Heart right ventricle (tissue), 16 donors: ENCODE results near the gene TEX51. TPM values are rescaled to one million over a fixed set of nuclear protein-coding genes. Genes with fewer than 3 reads are reported as not detected.

Source experiments
- ATAC-seq, 8 donors: fragments of 200-7000 bp; cut with Tn5 transposase; one replicate each; pipeline ENCODE4 v1.9.1; 2020; ENCODE audit warnings: mild to moderate bottlenecking in 8 of 8, moderate library complexity in 8 of 8, moderate number of reproducible peaks in 1 of 8
- DNase-seq, 2 donors: peaks; one replicate each; pipeline ENCODE4 v3.0.0-alpha.2; 2020
- H3K27ac ChIP-seq, 10 donors: fragments of 200-600 bp; sonication (generic) in 2 of 10; one replicate each; pipeline versions ENCODE4 v1.5.0 to v1.8.0; 2020 to 2022; ENCODE audit warnings: mild to moderate bottlenecking in 3 of 10
- H3K27me3 ChIP-seq, 7 donors: fragments of 200-600 bp; one replicate each; pipeline ENCODE4 v1.8.0; 2021 to 2022; ENCODE audit warnings: mild to moderate bottlenecking in 2 of 7
- H3K36me3 ChIP-seq, 9 donors: fragments of 200-600 bp; sonication (generic) in 1 of 9; one replicate each; pipeline versions ENCODE4 v1.5.0 to v1.8.0; 2020 to 2022; ENCODE audit warnings: mild to moderate bottlenecking in 2 of 9
- H3K4me1 ChIP-seq, 9 donors: fragments of 200-600 bp; sonication (generic) in 1 of 9; one replicate each; pipeline versions ENCODE4 v1.5.0 to v1.8.0; 2020 to 2022; ENCODE audit warnings: mild to moderate bottlenecking in 4 of 9
- H3K4me3 ChIP-seq, 10 donors: fragments of 200-600 bp; sonication (generic) in 2 of 10; one replicate each; pipeline versions ENCODE4 v1.5.0 to v1.8.0; 2020 to 2022; ENCODE audit warnings: mild to moderate bottlenecking in 7 of 10, moderate library complexity in 2 of 10
- H3K9me3 ChIP-seq, 11 donors: fragments of 200-600 bp in 10 of 11; sonication (generic) in 2 of 11; one replicate each; pipeline versions ENCODE4 v1.5.0 to v1.8.0; 2013 to 2022; ENCODE audit warnings: mild to moderate bottlenecking in 2 of 11, control low read depth in 1 of 11, moderate library complexity in 1 of 11
- CTCF ChIP-seq, 9 donors: fragments of 200-600 bp; sonication (generic) in 2 of 9; IDR thresholded peaks; one replicate each; pipeline versions ENCODE4 v1.5.0 to v1.8.0; 2021 to 2022; ENCODE audit warnings: antibody characterized with exemption in 9 of 9, mild to moderate bottlenecking in 5 of 9, moderate library complexity in 1 of 9
- WGBS, 2 donors: extraction: QIAGEN DNeasy Blood & Tissue Kit; methylation state at CpG; one replicate each; pipeline ENCODE4 v1.1.7; 2013; ENCODE audit warnings: inconsistent platforms in 1 of 2; 5-methylcytosine and 5-hydroxymethylcytosine counted together
- intact Hi-C, 10 donors: fragments of 100-400 bp; cut with DNase I; formaldehyde crosslinking; loops; one replicate each; pipeline versions ENCODE4 v1.11.1 to v1.14.2; 2022
- polyA plus RNA-seq, 2 donors: library from polyadenylated mRNA; stranded (reverse); fragments of 200-250 nt; gene quantifications; one replicate each; pipeline ENCODE4 v1.2.3, GENCODE V29; 2013
- total RNA-seq, 10 donors: library from RNA; stranded (reverse); fragmentation: NEBNext Ultra II Directional in 3 of 10; extraction: Animal tissue kit (Norgen Biotek cat#: 25700) in 3 of 10; gene quantifications; one replicate each; pipeline versions ENCODE4 v1.2.1 to v1.2.4, GENCODE V29; 2021 to 2023
- donor health status: Arrhythmogenic right ventricular cardiomyopathy.
- donor health status: ischemic (EF 13 %, LVEDD 7.1; RV severe dilation, severe dysfunction).
- donor health status: healthy with polysubstance abuse.
- donor health status: DM: no; HTN: yes; CAD: no.
- donor health status: DM: no; HTN: no; CAD: no.
- donor health status: ischemic (EF 25% LVEDD 6.9; RV normal size, moderate dysfunction).
- donor health status: ischemic (EF 25% LVEDD 5.7; RV mildly dilated, moderate dysfunction).
- donor health status: healthy.
- donor health status: DM: yes; HTN: yes; CAD: no.
- donor health status: Ischemic cardiomyopathy.
- donor health status: ischemic (EF 35%, LVEDD 5.7; RV mildly dilated, moderate dysfunction).
- donor health status: nonischemic (EF 11% LVEDD 7.7; RV severe dilation, severe dysfunction).
- donor health status: DM: yes; HTN: yes; CAD: no.
- donor health status: PGD.
- donor health status: ischemic (EF 29% LVEDD 5.4; RV normal size, mild dysfunction).
- donor health status: nonischemic (EF 23%, LVEDD 6.1; RV moderate dilation, normal function).

TEX51 gene
- total and polyA plus RNA-seq, 12 donors = not detected

GRCh38 chr2:126913881-126914615 is 15.4 kb downstream of the TEX51 start:
- WGBS, 2 donors = 76 to 80% methylated on average over 10 of the region's 10 CpGs
- intact Hi-C loops = no loop called here
- peaks cover 0 to 15% (median 8%) of the 10 kb centered on the region in 7 donors for H3K27me3 ChIP-seq
- no peak overlapping the region for H3K27ac ChIP-seq
- ATAC-seq = no peak
- no peak for TF ChIP-seq CTCF (IDR thresholded peaks at IDR 0.05)
- DNase-seq = no peak
- H3K36me3 ChIP-seq = no peaks in the 10 kb centered on the region
- no peaks in the 10 kb centered on the region for H3K4me1 ChIP-seq
- H3K4me3 ChIP-seq = no peak overlapping the region
- no peaks in the 10 kb centered on the region for H3K9me3 ChIP-seq

DNA sequence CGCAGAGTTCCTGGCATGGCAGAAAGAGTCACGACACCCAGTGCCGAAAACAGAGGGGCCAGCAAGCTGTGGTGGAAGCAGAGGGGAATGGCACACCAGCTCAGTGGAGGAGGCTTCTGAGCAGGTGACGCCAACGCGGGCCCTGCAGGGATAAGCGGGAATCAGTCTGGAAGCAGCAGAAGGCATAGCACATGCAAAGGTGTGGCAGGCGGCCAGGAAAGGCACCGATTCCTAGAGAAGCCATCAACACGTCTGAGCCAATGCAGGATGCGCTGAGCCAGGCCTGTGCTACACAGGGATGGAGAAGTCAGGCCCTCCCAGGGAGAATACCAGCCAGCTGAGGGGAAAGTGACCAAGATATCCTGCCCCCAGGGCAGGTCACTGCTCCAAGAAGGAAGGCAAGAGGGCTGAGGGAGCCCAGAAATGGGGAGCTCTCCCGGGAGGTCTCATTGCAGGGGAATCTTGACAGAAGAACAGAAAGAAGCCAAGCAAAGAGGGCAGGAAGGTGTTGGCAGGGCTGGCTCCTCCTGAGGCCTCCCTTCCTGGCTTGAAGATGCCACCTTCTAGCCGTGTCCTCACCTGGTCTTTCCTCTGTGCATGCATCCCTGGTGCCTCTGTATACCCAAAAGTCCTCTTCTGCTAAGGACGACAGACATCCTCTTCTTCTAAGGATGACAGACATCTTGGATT is 16.3 kb downstream of the TEX51 start:
- no peaks in the 10 kb centered on the region for H3K4me1 ChIP-seq
- TF ChIP-seq CTCF (IDR thresholded peaks at IDR 0.05) = no peak
- intact Hi-C loops = no loop called here
- no peaks in the 10 kb centered on the region for H3K9me3 ChIP-seq
- H3K27ac ChIP-seq = no peak overlapping the region
- H3K36me3 ChIP-seq = no peaks in the 10 kb centered on the region
- DNase-seq (no peak), ATAC-seq (no peak)
- H3K27me3 ChIP-seq = peaks cover 0 to 6% (median 0%) of the 10 kb centered on the region in 7 donors
- WGBS, 2 donors = 80% methylated on average over 14 of the region's 14 CpGs
- no peak overlapping the region for H3K4me3 ChIP-seq

DNA sequence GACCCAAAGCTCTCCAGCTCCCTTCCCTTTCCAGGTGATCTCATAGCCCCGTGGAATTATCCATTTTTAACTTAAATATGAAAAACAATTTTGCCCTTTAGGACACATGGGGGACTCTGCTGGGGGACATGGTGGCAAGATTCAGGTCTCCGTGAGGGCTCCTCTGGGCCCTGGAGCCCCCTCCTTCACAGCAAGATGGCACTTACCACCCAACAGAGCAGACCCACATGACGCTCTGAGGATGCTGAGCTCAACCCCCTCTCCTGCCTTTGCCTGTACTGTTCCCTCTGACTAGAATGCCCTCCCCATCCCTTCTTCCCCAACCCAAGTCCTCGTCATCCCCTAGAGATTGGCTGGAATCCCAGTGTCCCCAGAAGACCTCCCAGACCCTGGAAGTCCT is 17.2 kb downstream of the TEX51 start:
- H3K27ac ChIP-seq = no peak overlapping the region
- WGBS, 2 donors = 71 to 73% methylated on average over 4 of the region's 4 CpGs
- H3K27me3 ChIP-seq = peaks cover 0 to 5% (median 0%) of the 10 kb centered on the region in 7 donors
- H3K4me3 ChIP-seq = no peak overlapping the region
- H3K9me3 ChIP-seq = no peaks in the 10 kb centered on the region
- H3K36me3 ChIP-seq = no peaks in the 10 kb centered on the region
- no peaks in the 10 kb centered on the region for H3K4me1 ChIP-seq
- DNase-seq (no peak), ATAC-seq (no peak)
- TF ChIP-seq CTCF (IDR thresholded peaks at IDR 0.05) = no peak
- intact Hi-C loops = no loop called here

DNA sequence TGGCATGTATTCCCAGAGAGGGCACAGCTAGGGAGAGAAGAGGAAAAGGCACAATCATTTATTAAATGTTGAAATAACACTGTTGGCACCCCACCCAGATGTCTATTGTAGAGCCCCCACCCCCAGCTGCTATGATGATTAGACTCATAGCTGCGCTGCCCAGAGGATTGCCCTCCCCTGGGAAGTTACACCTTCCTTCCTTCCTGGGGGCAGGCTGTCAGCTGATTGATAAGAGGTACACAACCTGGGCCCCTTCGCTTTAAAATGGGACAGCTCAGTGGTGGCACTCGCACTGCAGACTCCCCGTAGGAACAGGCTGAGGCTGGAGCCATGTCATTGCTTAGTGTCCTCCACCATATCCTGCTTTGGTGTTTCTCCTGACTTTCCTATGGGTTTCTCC is 18.1 kb downstream of the TEX51 start:
- H3K27me3 ChIP-seq = peaks cover 0 to 5% (median 0%) of the 10 kb centered on the region in 7 donors
- intact Hi-C loops = no loop called here
- 87% methylated on average over 4 of the region's 4 CpGs for WGBS, 2 donors
- ATAC-seq (no peak), DNase-seq (no peak)
- H3K9me3 ChIP-seq = no peaks in the 10 kb centered on the region
- H3K4me1 ChIP-seq = no peaks in the 10 kb centered on the region
- H3K4me3 ChIP-seq = no peak overlapping the region
- no peak overlapping the region for H3K27ac ChIP-seq
- no peaks in the 10 kb centered on the region for H3K36me3 ChIP-seq
- no peak for TF ChIP-seq CTCF (IDR thresholded peaks at IDR 0.05)
